SW 1271 (cell line): ENCODE measurements around the gene RIC8A.
"Not testable (repeated sequence)": the region's sequence is repeated elsewhere in the genome, so short reads cannot be mapped to it uniquely, and the experiment has no call there.

ENCODE experiments used
- DNase-seq, 2 experiments: peaks; one replicate each; lab custom pipeline; 2025; lab: John Stamatoyannopoulos, UW

Gene RIC8A

GRCh38 chr11:218815-219593, 11.5 kb downstream of the RIC8A start:
- DNase-seq, result no peak

DNA sequence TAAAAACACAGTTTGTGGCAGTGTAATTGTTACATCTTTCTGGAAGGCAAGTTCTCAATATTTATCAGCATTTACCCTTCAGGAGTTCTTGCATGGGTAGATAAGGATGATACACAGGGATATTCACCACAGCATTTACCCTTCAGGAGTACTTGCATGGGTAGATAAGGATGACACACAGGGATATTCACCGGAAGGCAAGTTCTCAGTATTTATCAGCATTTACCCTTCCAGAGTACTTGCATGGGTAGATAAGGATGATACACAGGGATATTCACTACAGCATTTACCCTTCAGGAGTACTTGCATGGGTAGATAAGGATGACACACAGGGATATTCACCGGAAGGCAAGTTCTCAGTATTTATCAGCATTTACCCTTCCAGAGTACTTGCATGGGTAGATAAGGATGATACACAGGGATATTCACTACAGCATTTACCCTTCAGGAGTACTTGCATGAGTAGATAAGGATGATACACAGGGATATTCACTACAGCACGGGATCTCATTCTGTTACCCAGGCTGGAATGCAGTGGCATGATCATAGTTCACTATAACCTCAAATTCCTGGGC, 13.2 kb downstream of the RIC8A start:
- not testable (repeated sequence) for DNase-seq

- no peak for DNase-seq
Measured at GRCh38 chr11:221539-221938, 14.0 kb downstream of the RIC8A start.

DNA sequence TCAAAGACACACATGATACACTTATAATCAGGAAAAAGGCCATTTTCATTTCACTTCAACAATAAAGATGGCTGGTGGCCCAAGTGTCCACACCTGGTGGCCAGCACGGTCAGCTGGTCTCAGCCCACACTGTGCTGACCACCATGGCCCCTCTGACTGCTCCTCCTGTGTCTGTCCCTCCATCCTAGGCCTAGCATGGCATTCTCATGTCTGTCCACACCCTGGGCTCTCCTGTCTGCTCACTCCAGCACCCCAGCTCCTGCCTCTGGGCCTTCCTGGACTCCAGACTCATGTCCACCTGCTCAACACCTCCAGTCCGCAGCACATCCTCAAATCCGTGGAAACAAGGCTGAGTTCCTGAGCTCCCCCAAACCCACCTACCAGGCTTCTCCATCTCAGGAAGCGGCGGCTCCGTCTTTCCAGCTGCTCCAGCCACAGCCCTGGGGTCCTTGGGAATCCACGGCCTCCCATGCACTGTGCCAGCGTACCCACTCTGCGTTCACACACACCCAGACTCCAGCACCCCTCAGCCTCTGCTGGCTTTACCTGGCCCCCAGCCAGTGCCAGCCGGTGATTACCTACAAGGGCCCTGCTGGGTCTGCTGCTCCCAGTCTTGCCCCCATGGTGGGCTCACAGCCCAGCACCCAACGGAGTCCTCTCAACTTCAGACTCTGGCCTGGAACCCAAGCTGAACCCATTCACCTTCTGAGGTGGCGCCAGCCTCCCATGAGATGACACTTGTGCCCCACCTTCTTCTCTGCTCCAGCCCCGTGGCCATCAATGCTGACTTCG, 14.7 kb downstream of the RIC8A start:
- no peak for DNase-seq

DNA sequence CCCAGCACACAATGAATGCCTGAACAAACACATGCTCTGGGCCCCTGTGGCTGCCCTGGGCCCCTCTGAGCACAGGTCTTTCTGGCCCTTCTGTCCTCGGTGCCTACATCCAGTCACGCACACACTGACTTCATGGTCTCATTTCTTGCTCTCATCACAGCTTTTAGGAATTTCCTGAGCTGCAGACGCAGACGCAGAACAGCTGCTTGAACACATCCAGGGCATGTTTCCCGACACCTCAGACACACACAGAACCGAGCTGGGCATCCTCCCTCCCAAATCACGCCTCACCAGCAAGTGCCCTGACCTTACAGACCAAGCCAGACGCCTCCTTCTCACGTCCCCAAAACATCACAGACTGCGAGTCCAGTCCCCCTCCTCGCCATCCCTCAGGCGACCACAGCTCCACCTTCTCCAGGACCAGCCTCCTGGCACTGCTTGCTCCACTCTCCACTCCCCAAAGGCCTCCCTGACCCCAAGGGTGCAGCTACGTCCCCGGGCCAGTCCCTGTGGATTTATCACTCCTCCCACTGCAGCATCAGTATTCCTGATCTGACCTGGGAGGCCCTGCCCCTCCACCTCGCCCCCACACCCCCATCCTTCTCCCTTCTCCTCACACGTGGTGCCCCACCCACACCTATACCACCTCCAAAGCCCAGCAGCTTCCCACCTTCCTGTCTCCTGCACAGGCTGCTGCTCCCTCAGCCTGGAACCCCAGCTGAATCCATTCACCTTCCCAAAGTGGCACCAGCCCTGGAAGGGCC, 15.7 kb downstream of the RIC8A start:
- no peak for DNase-seq

- no peak for DNase-seq
Measured at GRCh38 chr11:223884-224283, 16.4 kb downstream of the RIC8A start.

DNA sequence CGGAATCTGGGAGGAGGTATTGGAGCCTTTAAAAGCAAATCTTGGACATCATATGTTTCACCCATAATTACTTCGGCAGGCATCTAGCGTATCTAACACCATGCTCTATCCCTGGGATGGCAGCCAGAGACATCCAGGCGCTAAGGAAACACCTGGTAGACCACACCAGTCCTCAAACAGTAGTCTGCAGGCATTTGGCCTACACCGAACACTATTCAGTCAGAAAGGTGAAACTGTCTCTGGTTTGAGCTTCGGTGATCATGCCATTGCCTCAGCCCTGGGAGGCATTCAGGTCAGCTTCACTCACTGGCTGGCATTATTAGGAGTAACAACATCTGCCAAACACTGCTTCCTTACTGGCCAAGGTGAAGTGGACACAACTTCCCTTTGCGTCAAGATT, 16.9 kb downstream of the RIC8A start:
- no peak for DNase-seq

GRCh38 chr11:225734-226453, 18.4 kb downstream of the RIC8A start:
- no peak for DNase-seq

- DNase-seq, result no peak
Measured at GRCh38 chr11:227824-228379, 20.4 kb downstream of the RIC8A start.

DNA sequence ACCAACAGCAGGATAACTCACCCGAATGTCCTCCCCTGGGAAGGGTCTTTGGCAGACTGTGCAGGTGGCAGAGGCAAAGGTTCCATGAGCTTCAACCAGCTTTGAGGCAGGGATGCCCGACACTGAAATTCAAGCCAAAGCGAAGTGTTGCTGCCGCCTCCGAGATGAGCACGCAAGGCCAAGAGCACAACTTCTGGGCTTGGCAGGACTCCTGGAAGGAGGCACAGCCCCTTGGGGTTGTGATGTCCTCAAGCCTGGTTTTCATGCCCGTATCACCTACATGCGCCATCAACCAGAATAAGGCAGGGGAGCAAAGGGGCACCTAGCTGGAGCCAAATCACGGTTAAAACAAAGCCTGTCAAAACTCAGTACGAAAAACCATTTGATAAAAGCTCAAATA, 22.9 kb downstream of the RIC8A start:
- DNase-seq, result no peak

GRCh38 chr11:232783-233565, 25.5 kb downstream of the RIC8A start:
- no peak for DNase-seq

DNA sequence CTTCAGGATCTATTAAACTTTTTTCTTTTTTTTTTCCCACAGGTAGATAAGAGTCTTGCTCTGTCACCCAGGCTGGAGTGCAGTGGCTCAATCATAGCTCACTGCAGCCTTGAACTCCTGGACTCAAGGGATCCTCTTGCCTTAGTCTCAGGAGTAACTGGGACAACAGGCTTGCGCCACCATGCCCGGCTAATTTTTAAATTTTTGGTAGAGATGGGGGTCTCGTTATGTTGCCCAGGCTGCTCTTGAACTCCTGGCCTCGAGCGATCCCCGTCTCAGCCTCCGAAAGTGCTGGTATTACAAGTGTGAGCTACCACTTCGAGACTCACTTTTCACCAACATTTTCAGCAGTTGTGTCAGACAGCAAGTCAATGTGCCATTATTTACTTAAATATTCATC, 27.7 kb downstream of the RIC8A start:
- DNase-seq, result no peak

GRCh38 chr11:235609-235996, 28.1 kb downstream of the RIC8A start:
- DNase-seq, result no peak

- DNase-seq, result peak; percentile 66 to 75
Measured at GRCh38 chr11:235997-236773, 28.7 kb downstream of the RIC8A start, which contains the start of gene SIRT3. Gene SIRT3, minus strand, starts transcription at chr11:236342. Its CDS starts 14 bp downstream, at chr11:236328.

- DNase-seq, result peak in 1 of 2 experiments; percentile 77
Measured at GRCh38 chr11:236774-237767, 29.6 kb downstream of the RIC8A start, which contains the start of gene PSMD13. Gene PSMD13, plus strand, starts transcription at chr11:236976. Its CDS starts 74 bp downstream, at chr11:237050.

- not testable (repeated sequence) for DNase-seq
Measured at GRCh38 chr11:238346-238745, 30.8 kb downstream of the RIC8A start.

GRCh38 chr11:240315-240714, 32.8 kb downstream of the RIC8A start:
- DNase-seq, result no peak

DNA sequence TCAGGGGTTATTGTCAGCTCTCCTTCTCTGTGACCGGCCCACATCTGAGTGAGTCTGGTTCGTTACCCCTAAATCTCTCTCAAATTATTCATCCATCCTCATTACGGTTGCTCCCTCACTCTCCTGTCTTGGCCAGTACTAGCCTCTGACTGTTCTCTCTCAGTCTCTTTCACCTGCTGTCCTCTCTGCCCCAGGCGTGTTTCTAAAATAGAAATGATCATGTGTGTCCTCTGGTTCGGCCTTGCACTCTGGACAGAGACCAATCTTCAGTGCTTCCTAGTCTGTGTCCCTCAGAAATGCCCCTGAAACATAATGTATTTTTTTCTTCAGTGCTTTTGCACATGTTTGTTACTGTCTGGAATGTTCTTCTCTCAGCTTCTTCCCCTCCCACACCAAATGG, 34.1 kb downstream of the RIC8A start:
- no peak for DNase-seq
